ENCODE data around the gene RGSL1. TPM values are rescaled to one million over a fixed set of nuclear protein-coding genes. Genes with fewer than 3 reads are reported as not detected.

RGSL1 gene
- total RNA-seq (not detected), polyA plus RNA-seq (not detected)
- long read RNA-seq, donor 1 = 0 reads
- long read RNA-seq, donor 2 = 0 reads
- long read RNA-seq, donor 3 = 0 reads

GRCh38 chr1:182450087-182450486, at the start of gene RGSL1:
RGSL1 (plus strand) TSS chr1:182450146; CDS start chr1:182450166, 20 bp downstream.
- Histone ChIP-seq H3K27me3 (no peaks in the 10 kb centered on the region), H3K27ac (no peak within 1 kb of the TSS), H3K4me1 (ENCODE audit: insufficient read depth) (no peaks in the 10 kb centered on the region), H3K4me3 (no peak within 1 kb of the TSS), H3K9me3 (no peaks in the 10 kb centered on the region), H3K36me3 (no peaks in the 10 kb centered on the region)
- no peak for DNase-seq
- intact Hi-C loops (cut with DNase I) = no loop called here
- TF ChIP-seq EP300 (IDR thresholded peaks at IDR 0.05) = no peak
- no peak for TF ChIP-seq CTCF (IDR thresholded peaks at IDR 0.05)
- TF ChIP-seq POLR2A (IDR thresholded peaks at IDR 0.05) = no peak

GRCh38 chr1:182400567-182400966, 49.4 kb upstream of the RGSL1 start, which contains the start of gene TEDDM1:
TEDDM1 (minus strand) TSS chr1:182400667; CDS start chr1:182400485, 182 bp downstream.
- no peaks in the 10 kb centered on the region for H3K36me3 ChIP-seq
- H3K27me3 ChIP-seq = no peaks in the 10 kb centered on the region
- peaks cover 1% of the 10 kb centered on the region for H3K4me1 ChIP-seq (ENCODE audit: insufficient read depth)
- no peaks in the 10 kb centered on the region for H3K9me3 ChIP-seq
- intact Hi-C loops (cut with DNase I) = loop anchor here in 1 of 4 donors (10.0 kb wide), 1 partner anchor 184 kb away; the partner anchor contains the start of gene RNASEL
- H3K27ac ChIP-seq = no peak within 1 kb of the TSS
- no peak within 1 kb of the TSS for H3K4me3 ChIP-seq
- DNase-seq = no peak
- 94 to 96% (median 95%) methylated on average over 4 of the region's 4 CpGs for WGBS, 3 donors
- no peak for TF ChIP-seq POLR2A (IDR thresholded peaks at IDR 0.05)

GRCh38 chr1:182404781-182405180, 45.2 kb upstream of the RGSL1 start:
- no peaks in the 10 kb centered on the region for H3K4me1 ChIP-seq (ENCODE audit: insufficient read depth)
- TF ChIP-seq CTCF (IDR thresholded peaks at IDR 0.05) (no peak), EP300 (IDR thresholded peaks at IDR 0.05) (no peak), POLR2A (IDR thresholded peaks at IDR 0.05) (no peak)
- no peaks in the 10 kb centered on the region for H3K27me3 ChIP-seq
- no peak overlapping the region for H3K4me3 ChIP-seq
- intact Hi-C loops (cut with DNase I) = loop anchor here in 1 of 4 donors (10.0 kb wide), 1 partner anchor 180 kb away; the partner anchor contains the start of gene RNASEL
- H3K27ac ChIP-seq = no peak overlapping the region
- no peaks in the 10 kb centered on the region for H3K36me3 ChIP-seq
- no peak for DNase-seq
- 55 to 79% (median 65%) methylated on average over 1 of the region's 1 CpG for WGBS, 3 donors
- H3K9me3 ChIP-seq = no peaks in the 10 kb centered on the region

- WGBS, 3 donors = 95 to 96% (median 96%) methylated on average over 1 of the region's 1 CpG
- TF ChIP-seq CTCF (IDR thresholded peaks at IDR 0.05) (no peak), EP300 (IDR thresholded peaks at IDR 0.05) (no peak), POLR2A (IDR thresholded peaks at IDR 0.05) (no peak)
These were observed 44.4 kb upstream of the RGSL1 start for GRCh38 chr1:182405578-182405977.

GRCh38 chr1:182406012-182406411, 43.9 kb upstream of the RGSL1 start:
- no peaks in the 10 kb centered on the region for H3K27me3 ChIP-seq
- WGBS, 3 donors = 73 to 88% (median 84%) methylated on average over 1 of the region's 1 CpG
- no peak for TF ChIP-seq POLR2A (IDR thresholded peaks at IDR 0.05)
- TF ChIP-seq CTCF (IDR thresholded peaks at IDR 0.05) = no peak
- no peak for TF ChIP-seq EP300 (IDR thresholded peaks at IDR 0.05)
- intact Hi-C loops (cut with DNase I) = loop anchor here in 1 of 4 donors (10.0 kb wide), 1 partner anchor 179 kb away; the partner anchor contains the start of gene RNASEL
- no peaks in the 10 kb centered on the region for H3K9me3 ChIP-seq
- no peak overlapping the region for H3K27ac ChIP-seq
- no peaks in the 10 kb centered on the region for H3K36me3 ChIP-seq
- H3K4me3 ChIP-seq = no peak overlapping the region
- no peak for DNase-seq
- H3K4me1 ChIP-seq (ENCODE audit: insufficient read depth) = no peaks in the 10 kb centered on the region

More at GRCh38 chr1:182405578-182405977, 44.4 kb upstream of the RGSL1 start:
- H3K4me3 ChIP-seq = no peak overlapping the region
- DNase-seq = no peak
- H3K27me3 ChIP-seq = no peaks in the 10 kb centered on the region
- no peaks in the 10 kb centered on the region for H3K9me3 ChIP-seq
- H3K27ac ChIP-seq = no peak overlapping the region
- intact Hi-C loops (cut with DNase I) = loop anchor here in 1 of 4 donors (10.0 kb wide), 1 partner anchor 179 kb away; the partner anchor contains the start of gene RNASEL
- no peaks in the 10 kb centered on the region for H3K4me1 ChIP-seq (ENCODE audit: insufficient read depth)
- no peaks in the 10 kb centered on the region for H3K36me3 ChIP-seq
